H1 (cell line): ENCODE results near the gene ZNF277. TPM values are rescaled to one million over a fixed set of nuclear protein-coding genes. Genes with fewer than 3 reads are reported as not detected.

Experiments
- CTCF ChIA-PET: fragments of 300-600 bp; sonication (Branson Sonifier 250); formaldehyde crosslinking; loops from one replicate; lab custom pipeline; 2021; ENCODE audit not compliant: partially characterized antibody; lab: Charles Lee
- POLR2A ChIA-PET: fragments of 300-600 bp; sonication (Branson Sonifier 250); formaldehyde crosslinking; loops from one replicate; lab custom pipeline; 2021; ENCODE audit warnings: inconsistent platforms; ENCODE audit not compliant: partially characterized antibody; lab: Charles Lee
- DNase-seq, 2 experiments: peaks; one replicate each; pipeline versions ENCODE4 v3.0.0 to v3.0.0-alpha.2; 2010 to 2022; ENCODE audit warnings: low spot score in 2 of 2, low read depth in 1 of 2, mixed read lengths in 1 of 2
- FAIRE-seq: peaks from 2 replicates; lab custom pipeline; 2011; peaks lifted over from hg19 to GRCh38; lab: Jason Lieb, UNC
- H2AFZ ChIP-seq: 2 replicates; pipeline ENCODE4 v1.8.1; 2012; ENCODE audit warnings: low read length, inconsistent platforms
- H2AK5ac ChIP-seq: 2 replicates; pipeline ENCODE4 v1.6.1; 2013; ENCODE audit warnings: low read depth, low read length
- H2BK120ac ChIP-seq: replicated peaks from 2 replicates; pipeline ENCODE3; 2013; ENCODE audit warnings: low read depth, low read length, inconsistent platforms
- H2BK12ac ChIP-seq: 2 replicates; pipeline ENCODE4 v1.6.1; 2013; ENCODE audit warnings: low read depth, low read length
- H2BK15ac ChIP-seq: 2 replicates; pipeline ENCODE4 v1.6.1; 2013; ENCODE audit warnings: low read length
- H2BK20ac ChIP-seq: 2 replicates; pipeline ENCODE4 v1.6.1; 2013; ENCODE audit warnings: low read length
- H2BK5ac ChIP-seq: 2 replicates; pipeline ENCODE4 v1.6.1; 2013; ENCODE audit warnings: low read depth, low read length
- H3K14ac ChIP-seq: 2 replicates; pipeline ENCODE4 v1.6.1; 2013; ENCODE audit warnings: inconsistent platforms; ENCODE audit not compliant: insufficient read length
- H3K18ac ChIP-seq: 2 replicates; pipeline ENCODE4 v1.6.1; 2013; ENCODE audit warnings: low read length; ENCODE audit errors: extremely low read depth
- H3K23ac ChIP-seq: 2 replicates; pipeline ENCODE4 v1.6.1; 2013; ENCODE audit warnings: inconsistent platforms; ENCODE audit not compliant: insufficient read length
- H3K23me2 ChIP-seq: 2 replicates; pipeline ENCODE4 v1.6.1; 2013; ENCODE audit warnings: low read depth, low read length
- H3K27ac ChIP-seq: 2 replicates; pipeline ENCODE4 v1.6.1; 2011; ENCODE audit warnings: low read depth, low read length, inconsistent platforms
- H3K27me3 ChIP-seq, 4 experiments: replicated peaks in 1 of 4; 1 replicate in 1 of 4; 2 replicates in 3 of 4; pipeline versions ENCODE4 v1.6.1 to v1.8.1; 2011 to 2013; ENCODE audit warnings: low read length in 3 of 4, mild to moderate bottlenecking in 3 of 4, inconsistent platforms in 2 of 4, mixed read lengths in 2 of 4, moderate library complexity in 1 of 4; ENCODE audit not compliant: control insufficient read depth in 3 of 4, insufficient read depth in 3 of 4; ENCODE audit errors: extremely low read depth in 1 of 4
- H3K36me3 ChIP-seq, 4 experiments: 2 replicates each; pipeline versions ENCODE4 v1.6.1 to v1.8.1; 2011 to 2013; ENCODE audit warnings: mild to moderate bottlenecking in 4 of 4, low read length in 3 of 4, moderate library complexity in 2 of 4, control low read depth in 1 of 4, inconsistent platforms in 1 of 4; ENCODE audit not compliant: insufficient read depth in 4 of 4, control insufficient read depth in 2 of 4
- H3K4ac ChIP-seq: replicated peaks from 2 replicates; pipeline ENCODE3; 2013; ENCODE audit warnings: low read length, low read depth, mixed read lengths, inconsistent platforms; ENCODE audit not compliant: insufficient read length
- H3K4me1 ChIP-seq, 4 experiments: replicated peaks in 1 of 4; 1 replicate in 1 of 4; 2 replicates in 3 of 4; pipeline versions ENCODE4 v1.6.1 to v1.8.1; 2011 to 2013; ENCODE audit warnings: low read length in 3 of 4, inconsistent platforms in 2 of 4, mixed read lengths in 1 of 4; ENCODE audit not compliant: insufficient read depth in 4 of 4, control insufficient read depth in 3 of 4
- H3K4me2 ChIP-seq, 2 experiments: 2 replicates each; pipeline versions ENCODE4 v1.6.1 to v1.8.1; 2011 to 2013; ENCODE audit warnings: low read depth in 2 of 2, low read length in 2 of 2, control low read depth in 1 of 2, inconsistent platforms in 1 of 2, mild to moderate bottlenecking in 1 of 2; ENCODE audit not compliant: insufficient read depth in 1 of 2
- H3K4me3 ChIP-seq, 4 experiments: fragments of 200-600, 300-600 bp in 1 of 4; sonication (generic), shearing (Covaris generic), sonication (Bioruptor Twin) in 1 of 4; 2 replicates each; pipeline versions ENCODE4 v1.5.1 to v1.8.1; 2011 to 2016; ENCODE audit warnings: low read length in 4 of 4, low read depth in 3 of 4, control low read depth in 2 of 4, inconsistent platforms in 2 of 4, mild to moderate bottlenecking in 2 of 4, mixed read lengths in 1 of 4, moderate library complexity in 1 of 4; ENCODE audit not compliant: insufficient read depth in 2 of 4; ENCODE audit errors: extremely low read depth in 1 of 4
- H3K56ac ChIP-seq: replicated peaks from 2 replicates; pipeline ENCODE3; 2013; ENCODE audit warnings: low read depth, mild to moderate bottlenecking, mixed read lengths, low read length, inconsistent platforms; ENCODE audit not compliant: insufficient read length
- H3K79me1 ChIP-seq: 2 replicates; pipeline ENCODE4 v1.6.1; 2013; ENCODE audit warnings: low read depth, low read length, control low read depth
- H3K79me2 ChIP-seq, 2 experiments: 2 replicates each; pipeline versions ENCODE4 v1.6.1 to v1.8.1; 2012 to 2013; ENCODE audit warnings: low read length in 2 of 2, mild to moderate bottlenecking in 2 of 2, inconsistent platforms in 1 of 2; ENCODE audit not compliant: insufficient read depth in 2 of 2, control insufficient read depth in 1 of 2
- H3K9ac ChIP-seq, 4 experiments: replicated peaks in 1 of 4; 1 replicate in 1 of 4; 2 replicates in 3 of 4; pipeline versions ENCODE4 v1.6.1 to v1.8.1; 2011 to 2013; ENCODE audit warnings: low read depth in 3 of 4, low read length in 3 of 4, control low read depth in 2 of 4, mild to moderate bottlenecking in 2 of 4, moderate library complexity in 2 of 4, inconsistent platforms in 1 of 4; ENCODE audit errors: extremely low read depth in 1 of 4
- H3K9me3 ChIP-seq, 2 experiments: 2 replicates each; pipeline versions ENCODE4 v1.6.1 to v1.8.1; 2012 to 2013; ENCODE audit warnings: mild to moderate bottlenecking in 2 of 2, moderate library complexity in 2 of 2, control low read depth in 1 of 2, inconsistent platforms in 1 of 2, low read depth in 1 of 2, low read length in 1 of 2, mixed read lengths in 1 of 2; ENCODE audit not compliant: insufficient read depth in 2 of 2
- H4K20me1 ChIP-seq, 2 experiments: replicated peaks in 1 of 2; 2 replicates each; pipeline versions ENCODE3 to v1.8.1; 2011 to 2013; ENCODE audit warnings: inconsistent platforms in 2 of 2, low read length in 2 of 2, mild to moderate bottlenecking in 1 of 2; ENCODE audit not compliant: insufficient read depth in 2 of 2, control insufficient read depth in 1 of 2
- H4K5ac ChIP-seq: 2 replicates; pipeline ENCODE4 v1.6.1; 2013; ENCODE audit warnings: low read length, low read depth, mixed read lengths, inconsistent platforms; ENCODE audit not compliant: insufficient read length
- H4K8ac ChIP-seq: 2 replicates; pipeline ENCODE4 v1.8.0; 2013; ENCODE audit warnings: mild to moderate bottlenecking, moderate library complexity, low read length, inconsistent platforms; ENCODE audit not compliant: insufficient read depth; ENCODE audit errors: extremely low read depth
- H4K91ac ChIP-seq: replicated peaks from 2 replicates; pipeline ENCODE3; 2013; ENCODE audit warnings: low read length, mixed read lengths, inconsistent platforms; ENCODE audit not compliant: insufficient read length
- CEBPB ChIP-seq: IDR thresholded peaks from 2 replicates; pipeline ENCODE4 v1.6.1; 2012; ENCODE audit warnings: low read depth, low read length
- CREB1 ChIP-seq: IDR thresholded peaks from 2 replicates; pipeline ENCODE4 v1.6.1; 2012; ENCODE audit warnings: inconsistent platforms
- HDAC2 ChIP-seq, 2 experiments: fragments of 300-600 bp in 1 of 2; sonication (generic) in 1 of 2; IDR thresholded peaks; 2 replicates each; pipeline ENCODE4 v1.6.1; 2011 to 2012; ENCODE audit warnings: low read depth in 2 of 2, low read length in 2 of 2, mild to moderate bottlenecking in 2 of 2, moderate library complexity in 2 of 2, borderline replicate concordance in 1 of 2, inconsistent platforms in 1 of 2
- NANOG ChIP-seq: IDR thresholded peaks from 2 replicates; pipeline ENCODE4 v1.6.1; 2011; ENCODE audit warnings: low read length, low read depth, mild to moderate bottlenecking, inconsistent platforms; ENCODE audit not compliant: insufficient read depth, poor library complexity, severe bottlenecking
- POU5F1 ChIP-seq: IDR thresholded peaks from 2 replicates; pipeline ENCODE4 v1.6.1; 2011; ENCODE audit warnings: low read depth, mild to moderate bottlenecking, low read length, moderate library complexity
- RXRA ChIP-seq: IDR thresholded peaks from 2 replicates; pipeline ENCODE4 v1.6.1; 2011; ENCODE audit warnings: low read depth, mild to moderate bottlenecking, low read length, moderate library complexity; ENCODE audit not compliant: insufficient read depth
- TEAD4 ChIP-seq: IDR thresholded peaks from 2 replicates; pipeline ENCODE4 v1.6.1; 2012; ENCODE audit warnings: low read depth, low read length, inconsistent platforms, mixed read lengths
- WGBS, 2 experiments: shearing (Covaris generic) in 1 of 2; methylation state at CpG; one replicate each; pipeline versions ENCODE4 v1.1.6 to v1.1.7; 2013 to 2015; ENCODE audit warnings: low lambda C conversion rate in 2 of 2, mixed read lengths in 2 of 2, inconsistent platforms in 1 of 2, low coverage in 1 of 2, missing lambda C conversion rate in 1 of 2; ENCODE audit not compliant: insufficient replicate concordance in 2 of 2, insufficient coverage in 1 of 2, insufficient read length in 1 of 2; ENCODE audit errors: extremely low coverage in 1 of 2, missing lambda C conversion rate in 1 of 2; 5-methylcytosine and 5-hydroxymethylcytosine counted together
- polyA plus RNA-seq, 7 experiments: library from polyadenylated mRNA; depleted of rRNA in 3 of 7; stranded (reverse) in 5 of 7; unstranded in 2 of 7; fragments of >200 nt in 5 of 7; fragments of 200-250 nt in 2 of 7; gene quantifications; 1 replicate in 5 of 7; 2 replicates in 1 of 7; 4 replicates in 1 of 7; pipeline versions ENCODE4 v1.2.1 to v1.2.3, GENCODE V29; 2011 to 2013; ENCODE audit warnings: missing spikeins in 2 of 7, mixed read lengths in 2 of 7
- total RNA-seq: library from RNA; stranded (reverse); fragmentation: NEBNext Ultra II Directional; extraction: Animal tissue kit (Norgen Biotek cat#: 25700); gene quantifications from 2 replicates; pipeline ENCODE4 v1.2.1, GENCODE V29; 2021
- TF ChIP-seq, protein P1 (sequence below): IDR thresholded peaks from 2 replicates; pipeline ENCODE4 v1.6.1; 2011; ENCODE audit warnings: low read length, improper control_type of control experiment

The ZNF277 gene
- total and polyA plus RNA-seq, 2 of the 8 experiments (the other 6 are each of a cell fraction or from before 2014, with no cell fraction given) = 5.1 to 21.7 TPM

DNA sequence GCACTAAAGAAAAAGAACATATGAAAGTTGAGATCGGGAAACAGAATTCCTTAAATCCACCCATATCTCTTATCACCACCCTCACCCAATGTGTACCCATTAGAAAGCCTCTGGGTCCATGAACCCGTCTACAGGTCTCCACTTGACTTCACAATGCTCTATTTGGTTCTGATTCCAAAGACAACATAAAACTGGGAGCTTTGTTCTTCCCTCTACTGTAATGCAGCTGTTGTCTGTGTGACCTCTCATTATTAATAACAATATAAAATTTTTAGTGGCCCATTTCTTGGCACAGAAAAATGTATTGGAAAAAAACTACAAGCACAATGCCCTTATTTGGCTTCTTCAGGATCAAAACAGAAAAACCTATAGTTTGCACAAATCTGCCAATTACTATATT lies 30.3 kb upstream of the ZNF277 start:
- DNase-seq = no peak
- no peaks in the 10 kb centered on the region for H4K20me1 ChIP-seq

More for the DNA sequence above, 30.3 kb upstream of the ZNF277 start:
- WGBS, 2 experiments = 85% methylated on average over 2 of the region's 2 CpGs; no CpG with 5 or more reads in 1 of the 2 experiments
- CTCF ChIA-PET = no interaction called here
- Histone ChIP-seq H2AFZ (no peak overlapping the region), H4K91ac (no peak overlapping the region), H3K4me1 (peaks cover 0 to 4% (median 1%) of the 10 kb centered on the region in 4 experiments; a peak in 2 of 7 replicates), H3K36me3 (no peaks in the 10 kb centered on the region), H2BK5ac (no peak overlapping the region), H3K23ac (no peak overlapping the region), H3K79me2 (peaks cover 0 to 54% of the 10 kb centered on the region in 2 experiments; a peak in 2 of 4 replicates), H4K8ac (no peak overlapping the region), H3K4me3 (no peak overlapping the region), H2BK15ac (no peak overlapping the region), H2BK12ac (no peak overlapping the region), H3K23me2 (no peaks in the 10 kb centered on the region), H3K18ac (no peak overlapping the region), H2BK120ac (no peak overlapping the region), H3K9me3 (no peaks in the 10 kb centered on the region), H3K79me1 (peaks cover 3% of the 10 kb centered on the region; the same call in 1 of the 2 replicates), H3K27me3 (no peaks in the 10 kb centered on the region), H3K56ac (no peak overlapping the region), H2AK5ac (no peak overlapping the region), H3K4me2 (no peak overlapping the region), H2BK20ac (no peak overlapping the region), H3K14ac (no peak overlapping the region), H3K9ac (no peak overlapping the region), H3K27ac (no peak overlapping the region), H4K5ac (no peak overlapping the region), H3K4ac (no peak overlapping the region)
- TF ChIP-seq, protein P1, sequence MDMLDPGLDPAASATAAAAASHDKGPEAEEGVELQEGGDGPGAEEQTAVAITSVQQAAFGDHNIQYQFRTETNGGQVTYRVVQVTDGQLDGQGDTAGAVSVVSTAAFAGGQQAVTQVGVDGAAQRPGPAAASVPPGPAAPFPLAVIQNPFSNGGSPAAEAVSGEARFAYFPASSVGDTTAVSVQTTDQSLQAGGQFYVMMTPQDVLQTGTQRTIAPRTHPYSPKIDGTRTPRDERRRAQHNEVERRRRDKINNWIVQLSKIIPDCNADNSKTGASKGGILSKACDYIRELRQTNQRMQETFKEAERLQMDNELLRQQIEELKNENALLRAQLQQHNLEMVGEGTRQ = no peak
- TF ChIP-seq NANOG (no peak), HDAC2 (IDR thresholded peaks at IDR 0.05; ENCODE audit: borderline replicate concordance in 1 of 2, low read depth in 2 of 2, low read length in 2 of 2) (no peak), CREB1 (no peak), CEBPB (no peak), TEAD4 (no peak), RXRA (no peak), POU5F1 (no peak)
- FAIRE-seq = no peak
- POLR2A ChIA-PET = interaction anchor here (1.8 kb wide), 1 partner anchor 274 kb away, joined by 5 read pairs; the partner anchor contains the start of gene IFRD1
